GM12878 (cell line): ENCODE data around the gene DCK. TPM values are rescaled to one million over a fixed set of nuclear protein-coding genes. Genes with fewer than 3 reads are reported as not detected.
"Not testable (repeated sequence)": the region's sequence is repeated elsewhere in the genome, so short reads cannot be mapped to it uniquely, and the experiment has no call there.

Experiments
- ATAC-seq: fragments of 200-7000 bp; cut with Tn5 transposase; 3 replicates; pipeline ENCODE4 v1.9.1; 2020; ENCODE audit warnings: mild to moderate bottlenecking, moderate library complexity
- BruUV-seq: library from RNA; stranded (reverse); fragments of 400-500 nt; replicated peaks from 2 replicates; lab custom pipeline; 2021; lab: Mats Ljungman, UMichigan
- CTCF ChIA-PET: fragments of 300-600 bp; sonication (Branson Sonifier 250); formaldehyde crosslinking; extraction: SDS; loops from one replicate; lab custom pipeline; 2021; ENCODE audit warnings: inconsistent platforms; lab: Yijun Ruan, JAX
- POLR2A ChIA-PET: fragments of 350-600 bp; formaldehyde crosslinking; extraction: SDS; loops from one replicate; lab custom pipeline; 2021; ENCODE audit warnings: inconsistent platforms; lab: Charles Lee
- RAD21 ChIA-PET: fragments of 300-600 bp; sonication (Branson Sonifier 250); formaldehyde crosslinking; loops from one replicate; lab custom pipeline; 2023; ENCODE audit warnings: antibody characterized with exemption; ENCODE audit not compliant: unreplicated experiment; lab: Charles Lee
- SMC1A ChIA-PET: fragments of 300-600 bp; sonication (Branson Sonifier 250); formaldehyde crosslinking; loops from one replicate; lab custom pipeline; 2023; ENCODE audit not compliant: unreplicated experiment, uncharacterized antibody; lab: Charles Lee
- DNase-seq: peaks from one replicate; pipeline ENCODE4 v3.0.0-alpha.2; 2011; ENCODE audit warnings: low read depth, low spot score
- FAIRE-seq: peaks from 3 replicates; lab custom pipeline; 2011; peaks lifted over from hg19 to GRCh38; lab: Jason Lieb, UNC
- H2AFZ ChIP-seq: 2 replicates; pipeline ENCODE4 v1.6.0; 2011; ENCODE audit warnings: low read depth, low read length, control low read depth; ENCODE audit not compliant: control insufficient read depth
- H3K27ac ChIP-seq: 2 replicates; pipeline ENCODE4 v1.5.1; 2011; ENCODE audit warnings: control low read depth; ENCODE audit not compliant: control insufficient read depth, insufficient read depth
- H3K27me3 ChIP-seq, 2 experiments: replicated peaks in 1 of 2; 2 replicates each; pipeline versions ENCODE4 v1.6.0 to v1.6.1; 2011; ENCODE audit warnings: low read length in 1 of 2; ENCODE audit not compliant: control insufficient read depth in 2 of 2, insufficient read depth in 2 of 2
- H3K36me3 ChIP-seq, 2 experiments: 2 replicates each; pipeline ENCODE4 v1.5.1; 2011; ENCODE audit warnings: low read length in 1 of 2; ENCODE audit not compliant: control insufficient read depth in 2 of 2, insufficient read depth in 2 of 2
- H3K4me1 ChIP-seq: 2 replicates; pipeline ENCODE4 v1.6.1; 2011; ENCODE audit warnings: mild to moderate bottlenecking, low read length, moderate library complexity, mixed read lengths; ENCODE audit not compliant: control insufficient read depth, insufficient read depth
- H3K4me2 ChIP-seq: 2 replicates; pipeline ENCODE4 v1.6.0; 2011; ENCODE audit warnings: control low read depth; ENCODE audit not compliant: control insufficient read depth, insufficient read depth
- H3K4me3 ChIP-seq: fragments of 200-600 bp; sonication (generic); 2 replicates; pipeline ENCODE4 v1.5.1; 2016
- H3K79me2 ChIP-seq: 2 replicates; pipeline ENCODE4 v1.6.0; 2011; ENCODE audit warnings: low read length; ENCODE audit not compliant: control insufficient read depth, insufficient read depth
- H3K9ac ChIP-seq: 2 replicates; pipeline ENCODE4 v1.8.0; 2011; ENCODE audit warnings: low read length, control low read depth, mixed read lengths; ENCODE audit not compliant: control insufficient read depth, insufficient read depth
- H3K9me3 ChIP-seq: replicated peaks from 3 replicates; pipeline ENCODE4 v1.5.1; 2011; ENCODE audit warnings: mild to moderate bottlenecking, low read length; ENCODE audit not compliant: control insufficient read depth, insufficient read depth
- H4K20me1 ChIP-seq: 2 replicates; pipeline ENCODE4 v1.6.0; 2011; ENCODE audit not compliant: control insufficient read depth, insufficient read depth
- IKZF1 ChIP-seq: fragments of 450-650 bp; conservative IDR thresholded peaks from 2 replicates; pipeline ENCODE4 v1.6.1; 2017; ENCODE audit warnings: antibody characterized with exemption, mild to moderate bottlenecking
- IKZF2 ChIP-seq, 2 experiments: fragments of 450-650 bp; IDR thresholded peaks; 2 replicates each; pipeline ENCODE4 v1.6.1; 2017; ENCODE audit warnings: mild to moderate bottlenecking in 2 of 2, moderate library complexity in 2 of 2
- MLLT1 ChIP-seq: fragments of 450-650 bp; IDR thresholded peaks from 2 replicates; pipeline ENCODE4 v1.6.1; 2016; ENCODE audit warnings: mild to moderate bottlenecking
- WGBS: methylation state at CpG from one replicate; pipeline ENCODE4 v1.1.6; 2016; ENCODE audit warnings: low lambda C conversion rate; ENCODE audit not compliant: insufficient replicate concordance, insufficient coverage; ENCODE audit errors: missing lambda C conversion rate; 5-methylcytosine and 5-hydroxymethylcytosine counted together
- in situ Hi-C: fragments of 300-500 bp; cut with MboI; formaldehyde crosslinking; loops from 9 replicates; pipeline ENCODE4 v1.14.3; 2018; ENCODE audit warnings: mixed read lengths
- intact Hi-C: fragments of 100-400 bp; cut with micrococcal nuclease; formaldehyde crosslinking; loops from one replicate; pipeline ENCODE4 v1.14.2; 2022; ENCODE audit not compliant: unreplicated experiment
- polyA plus RNA-seq, 11 experiments: library from polyadenylated mRNA; depleted of rRNA in 4 of 11; unstranded in 6 of 11; stranded (reverse) in 5 of 11; fragments of >200 nt; fragmentation: Nextera tagmentation in 4 of 11; fragmentation: Illumina TruSeq in 1 of 11; extraction: Ambion mirVana in 4 of 11; extraction: Trizol in 1 of 11; gene quantifications; 1 replicate in 1 of 11; 2 replicates in 10 of 11; pipeline versions ENCODE4 v1.2.1 to v1.2.3, GENCODE V29; 2011 to 2016; ENCODE audit warnings: inconsistent platforms in 2 of 11, missing spikeins in 2 of 11, low read depth in 1 of 11
- total RNA-seq, 4 experiments: library from RNA; depleted of rRNA in 3 of 4; stranded (reverse); fragments of >200 nt in 3 of 4; fragmentation: Illumina TruSeq in 1 of 4; extraction: Trizol in 1 of 4; gene quantifications; 2 replicates each; pipeline versions ENCODE4 v1.2.1 to v1.2.3, GENCODE V29; 2013 to 2021

DCK gene
- total and polyA plus RNA-seq, 10 of the 15 experiments (the other 5 are each of a cell fraction or from before 2014, with no cell fraction given): 20.0 to 69.4 (median 26.2) TPM

- H3K4me2 ChIP-seq, H3K4me3 ChIP-seq, DNase-seq, H3K27ac ChIP-seq, FAIRE-seq, POLR2A ChIA-PET, intact Hi-C loops, H3K9ac ChIP-seq, in situ Hi-C loops, H2AFZ ChIP-seq, H3K9me3 ChIP-seq, BruUV-seq, ATAC-seq, H3K36me3 ChIP-seq, H3K27me3 ChIP-seq, H4K20me1 ChIP-seq: not testable (repeated sequence)
- ChIA-PET RAD21 (interaction anchor here (0.9 to 1.6 kb wide), 2 partner anchors 100 to 349 kb away, joined by 4 to 5 read pairs; partner anchors contain the start of gene MOB1B), SMC1A (interaction anchor here (0.6 kb wide), 1 partner anchor 273 kb away, joined by 3 read pairs; no protein-coding TSS in a partner anchor), CTCF (interaction anchor here (1.0 to 1.5 kb wide), 4 partner anchors 9 to 400 kb away, joined by 3 read pairs; no protein-coding TSS in a partner anchor)
- Histone ChIP-seq H3K79me2 (peaks cover 61% of the 10 kb centered on the region), H3K4me1 (peaks cover 12% of the 10 kb centered on the region)
- TF ChIP-seq IKZF1: 0 out of 2 replicates have a peak, but pooled peaks have one; percentile 20
- 0 out of 2 replicates have a peak, but pooled peaks have one; percentile 33 for TF ChIP-seq MLLT1
- 0 out of 4 replicates have a peak, but pooled peaks of 1 of the 2 experiments have one; percentile 18 for TF ChIP-seq IKZF2 (IDR thresholded peaks at IDR 0.05)
- WGBS: 99% methylated on average over 4 of the region's 4 CpGs
Observed at GRCh38 chr4:71001363-71001762, 7.9 kb downstream of the DCK start.
